ENCODE measurements around the gene ZNF197. TPM values are rescaled to one million over a fixed set of nuclear protein-coding genes. Genes with fewer than 3 reads are reported as not detected.
A peak's percentile ranks its signal among the peaks of the same experiment; 100 is the strongest.

The ZNF197 gene
- total and polyA plus RNA-seq, 2 experiments from 2014 or later, result 7.1 to 17.5 TPM

DNA sequence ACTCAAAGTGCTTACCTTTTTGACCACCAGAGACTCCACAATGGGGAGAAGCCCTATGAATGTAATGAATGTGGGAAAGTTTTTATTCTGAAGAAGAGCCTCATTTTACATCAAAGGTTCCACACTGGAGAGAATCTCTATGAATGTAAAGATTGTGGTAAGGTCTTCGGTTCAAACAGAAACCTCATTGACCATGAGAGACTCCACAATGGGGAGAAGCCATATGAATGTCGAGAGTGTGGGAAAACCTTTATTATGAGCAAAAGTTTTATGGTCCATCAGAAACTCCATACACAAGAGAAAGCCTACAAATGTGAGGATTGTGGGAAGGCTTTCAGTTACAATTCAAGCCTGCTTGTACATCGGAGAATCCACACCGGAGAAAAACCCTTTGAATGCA, 18.2 kb downstream of the ZNF197 start:
- Histone ChIP-seq H3K9me3 (ENCODE audit: low read depth) (peaks cover 24% of the 10 kb centered on the region), H2AFZ (no peak overlapping the region), H3K27me3 (no peaks in the 10 kb centered on the region), H3K9me2 (replicated peaks; ENCODE audit: insufficient read depth) (no peaks in the 10 kb centered on the region), H3K36me3 (replicated peaks; ENCODE audit: insufficient read depth, low read depth) (peaks cover 18% of the 10 kb centered on the region), H4K20me1 (ENCODE audit: insufficient read depth, poor library complexity, severe bottlenecking) (no peaks in the 10 kb centered on the region), H3K4me2 (no peak overlapping the region), H3K79me2 (peaks cover 12% of the 10 kb centered on the region), H3K4me1 (ENCODE audit: insufficient read depth) (no peaks in the 10 kb centered on the region), H3K27ac (no peak overlapping the region), H3K4me3 (no peak overlapping the region)
- WGBS (ENCODE audit: low lambda C conversion rate, missing lambda C conversion rate), result 98% methylated on average over 4 of the region's 4 CpGs
- no peak for DNase-seq (ENCODE audit: low spot score)
- TF ChIP-seq, protein P1, sequence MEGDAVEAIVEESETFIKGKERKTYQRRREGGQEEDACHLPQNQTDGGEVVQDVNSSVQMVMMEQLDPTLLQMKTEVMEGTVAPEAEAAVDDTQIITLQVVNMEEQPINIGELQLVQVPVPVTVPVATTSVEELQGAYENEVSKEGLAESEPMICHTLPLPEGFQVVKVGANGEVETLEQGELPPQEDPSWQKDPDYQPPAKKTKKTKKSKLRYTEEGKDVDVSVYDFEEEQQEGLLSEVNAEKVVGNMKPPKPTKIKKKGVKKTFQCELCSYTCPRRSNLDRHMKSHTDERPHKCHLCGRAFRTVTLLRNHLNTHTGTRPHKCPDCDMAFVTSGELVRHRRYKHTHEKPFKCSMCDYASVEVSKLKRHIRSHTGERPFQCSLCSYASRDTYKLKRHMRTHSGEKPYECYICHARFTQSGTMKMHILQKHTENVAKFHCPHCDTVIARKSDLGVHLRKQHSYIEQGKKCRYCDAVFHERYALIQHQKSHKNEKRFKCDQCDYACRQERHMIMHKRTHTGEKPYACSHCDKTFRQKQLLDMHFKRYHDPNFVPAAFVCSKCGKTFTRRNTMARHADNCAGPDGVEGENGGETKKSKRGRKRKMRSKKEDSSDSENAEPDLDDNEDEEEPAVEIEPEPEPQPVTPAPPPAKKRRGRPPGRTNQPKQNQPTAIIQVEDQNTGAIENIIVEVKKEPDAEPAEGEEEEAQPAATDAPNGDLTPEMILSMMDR (IDR thresholded peaks at IDR 0.05; ENCODE audit: poor library complexity), result no peak
- TF ChIP-seq EZH2phosphoT487 (IDR thresholded peaks at IDR 0.05; ENCODE audit: low read depth, severe bottlenecking, unreplicated experiment), result no peak
- no peak for TF ChIP-seq EZH2 (IDR thresholded peaks at IDR 0.05; ENCODE audit: borderline replicate concordance)

DNA sequence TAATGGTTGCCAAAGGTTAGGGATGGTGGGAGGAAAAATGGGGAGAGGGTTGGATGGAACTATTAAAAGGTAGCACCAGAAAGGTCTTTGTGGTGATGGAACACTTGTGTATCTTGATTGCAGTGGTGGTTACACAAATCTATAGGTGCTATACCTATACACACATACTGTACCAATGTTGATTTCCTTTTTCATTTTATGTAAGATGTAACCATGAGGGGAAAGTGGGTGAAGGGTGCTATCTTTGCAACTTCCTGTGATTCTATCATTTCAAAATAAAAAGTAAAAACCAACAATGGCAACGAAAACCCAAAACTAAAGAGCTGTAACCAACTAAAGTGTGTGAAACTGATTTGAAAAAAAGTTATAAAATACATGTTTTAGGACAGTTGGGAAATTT, 22.9 kb downstream of the ZNF197 start:
- H3K27ac ChIP-seq, result peak overlapping the region; percentile 82
- no peaks in the 10 kb centered on the region for H3K9me2 ChIP-seq (replicated peaks; ENCODE audit: insufficient read depth)
- H2AFZ ChIP-seq, result peak overlapping the region; percentile 65
- no peaks in the 10 kb centered on the region for H3K27me3 ChIP-seq
- H3K36me3 ChIP-seq (replicated peaks; ENCODE audit: insufficient read depth, low read depth), result peaks cover 6% of the 10 kb centered on the region
- H3K79me2 ChIP-seq, result peaks cover 23% of the 10 kb centered on the region
- H4K20me1 ChIP-seq (ENCODE audit: insufficient read depth, poor library complexity, severe bottlenecking), result no peaks in the 10 kb centered on the region
- peaks cover 10% of the 10 kb centered on the region for H3K9me3 ChIP-seq (ENCODE audit: low read depth)
- no peak for DNase-seq (ENCODE audit: low spot score)
- no peak for TF ChIP-seq EZH2 (IDR thresholded peaks at IDR 0.05; ENCODE audit: borderline replicate concordance)
- no peak for TF ChIP-seq EZH2phosphoT487 (IDR thresholded peaks at IDR 0.05; ENCODE audit: low read depth, severe bottlenecking, unreplicated experiment)
- TF ChIP-seq, protein P1 (IDR thresholded peaks at IDR 0.05; ENCODE audit: poor library complexity), result no peak
- peaks cover 8% of the 10 kb centered on the region for H3K4me1 ChIP-seq (ENCODE audit: insufficient read depth)
- H3K4me3 ChIP-seq, result no peak overlapping the region
- WGBS (ENCODE audit: low lambda C conversion rate, missing lambda C conversion rate), result 96% methylated on average over 1 of the region's 1 CpG
- peak overlapping the region; percentile 81 for H3K4me2 ChIP-seq

DNA sequence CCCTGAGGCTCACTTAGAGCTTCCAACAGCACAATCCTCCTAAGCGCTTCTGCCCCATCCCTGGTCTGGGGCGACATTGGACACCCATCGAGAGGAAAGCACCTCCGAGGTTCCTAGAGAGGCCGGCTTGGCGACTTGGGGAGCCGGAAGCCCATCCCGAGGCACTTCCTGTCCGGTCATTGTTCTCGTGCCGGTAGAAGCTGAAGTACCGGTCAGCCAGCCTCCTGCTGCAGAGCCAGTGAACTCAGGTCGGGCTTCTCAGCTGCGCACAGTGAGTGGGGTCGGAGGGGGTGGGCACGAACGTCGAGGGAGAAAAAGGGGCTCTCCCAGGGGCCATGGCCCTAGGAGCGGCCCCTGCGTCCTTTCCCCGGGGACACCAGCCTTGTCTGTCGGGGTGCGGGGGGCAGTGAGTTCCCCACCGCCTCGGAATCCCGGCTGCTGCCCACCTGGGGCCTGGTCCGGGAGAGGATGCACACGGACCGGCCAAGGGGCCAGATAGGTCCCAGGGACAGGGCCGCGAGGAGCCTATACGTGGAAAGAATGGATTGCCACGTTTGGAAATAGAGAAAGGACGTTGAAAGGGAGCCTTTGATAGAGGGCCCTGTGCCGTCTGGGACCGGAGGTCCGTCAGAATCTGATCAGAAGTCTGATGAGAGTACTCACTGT, 23.9 kb downstream of the ZNF197 start, which contains the start of gene ZNF35:
TSS of gene ZNF35 (plus strand) at position 169 of the 666 bp plus-strand sequence. CDS start 2,336 bp downstream, outside the sequence.
- H3K36me3 ChIP-seq (replicated peaks; ENCODE audit: insufficient read depth, low read depth), result no peaks in the 10 kb centered on the region
- H4K20me1 ChIP-seq (ENCODE audit: insufficient read depth, poor library complexity, severe bottlenecking), result no peaks in the 10 kb centered on the region
- H3K79me2 ChIP-seq, result peaks cover 23% of the 10 kb centered on the region
- no peaks in the 10 kb centered on the region for H3K27me3 ChIP-seq
- peak within 1 kb of the TSS; percentile 90 for H3K4me3 ChIP-seq
- peak within 1 kb of the TSS; percentile 81 for H3K4me2 ChIP-seq
- TF ChIP-seq EZH2 (IDR thresholded peaks at IDR 0.05; ENCODE audit: borderline replicate concordance) (no peak), EZH2phosphoT487 (IDR thresholded peaks at IDR 0.05; ENCODE audit: low read depth, severe bottlenecking, unreplicated experiment) (no peak)
- TF ChIP-seq, protein P1 (IDR thresholded peaks at IDR 0.05; ENCODE audit: poor library complexity), result no peak
- DNase-seq (ENCODE audit: low spot score), result peak; percentile 92
- peaks cover under 1% of the 10 kb centered on the region for H3K9me3 ChIP-seq (ENCODE audit: low read depth)
- H3K27ac ChIP-seq, result peak within 1 kb of the TSS; percentile 82
- H3K9me2 ChIP-seq (replicated peaks; ENCODE audit: insufficient read depth), result no peaks in the 10 kb centered on the region
- peak within 1 kb of the TSS; percentile 94 for H2AFZ ChIP-seq
- H3K4me1 ChIP-seq (ENCODE audit: insufficient read depth), result peaks cover 8% of the 10 kb centered on the region
- WGBS (ENCODE audit: low lambda C conversion rate, missing lambda C conversion rate), result under 1% methylated on average over 37 of the region's 37 CpGs
